ENCODE results near the gene CMTR2.

CMTR2 gene

DNA sequence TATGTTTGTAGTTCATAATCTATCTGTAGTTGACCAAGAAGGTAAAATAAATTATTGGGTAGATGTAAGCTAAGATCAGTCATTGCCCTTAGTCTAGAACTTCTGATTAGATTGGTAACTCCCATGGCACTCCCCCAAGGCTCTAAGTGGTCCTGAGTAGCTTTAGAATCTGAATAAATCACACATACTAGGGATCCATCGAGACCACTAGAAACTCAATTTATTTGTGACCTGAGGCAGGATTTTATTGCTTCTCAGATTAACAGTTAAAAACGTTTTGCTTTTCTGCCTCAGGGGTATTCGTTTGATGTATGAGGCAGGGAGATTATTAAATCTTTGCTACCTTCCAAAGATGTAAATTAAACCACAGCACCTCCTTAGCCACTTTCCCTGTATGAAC, 24.9 kb downstream of the CMTR2 start:
- no peak for DNase-seq

DNA sequence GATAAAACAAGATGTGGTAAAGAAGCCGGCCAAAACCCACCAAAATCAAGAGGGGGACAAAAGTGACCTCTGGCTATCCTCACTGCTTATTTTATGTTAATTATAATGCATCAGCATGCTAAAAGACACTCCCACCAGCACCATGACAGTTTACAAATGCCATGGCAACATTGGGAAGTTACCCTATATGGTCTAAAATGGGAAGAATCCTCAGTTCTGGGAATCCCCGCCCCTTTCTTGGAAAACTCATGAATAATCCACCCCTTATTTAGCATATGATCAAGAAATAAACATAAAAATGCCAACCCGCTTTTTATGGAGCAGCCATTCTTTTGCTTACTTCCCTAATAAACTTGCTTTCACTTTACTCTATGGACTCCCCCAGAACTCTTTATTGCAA, 25.6 kb downstream of the CMTR2 start:
- no peak for DNase-seq

DNA sequence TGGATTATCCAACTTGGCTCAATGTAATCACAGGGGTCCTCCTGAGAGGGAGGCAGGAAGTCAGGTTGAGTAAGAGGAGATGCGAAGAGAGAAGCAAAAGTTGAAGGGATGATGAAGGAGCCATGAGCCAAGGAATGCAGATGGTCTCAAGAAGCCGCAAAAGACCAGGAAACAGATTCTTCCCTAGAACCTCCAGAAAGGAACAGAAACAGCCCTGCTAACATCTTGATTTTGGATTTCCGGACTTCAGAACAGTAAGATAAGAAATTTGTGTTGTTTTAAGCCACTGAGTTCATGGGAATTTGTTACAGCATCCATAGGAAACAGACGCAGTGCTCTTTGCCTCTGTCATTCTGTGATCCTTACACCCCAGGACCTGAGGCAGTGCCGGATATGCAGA, 26.8 kb downstream of the CMTR2 start:
- DNase-seq, result no peak

- no peak for DNase-seq
These were observed 28.2 kb downstream of the CMTR2 start for GRCh38 chr16:71260995-71261394.

DNA sequence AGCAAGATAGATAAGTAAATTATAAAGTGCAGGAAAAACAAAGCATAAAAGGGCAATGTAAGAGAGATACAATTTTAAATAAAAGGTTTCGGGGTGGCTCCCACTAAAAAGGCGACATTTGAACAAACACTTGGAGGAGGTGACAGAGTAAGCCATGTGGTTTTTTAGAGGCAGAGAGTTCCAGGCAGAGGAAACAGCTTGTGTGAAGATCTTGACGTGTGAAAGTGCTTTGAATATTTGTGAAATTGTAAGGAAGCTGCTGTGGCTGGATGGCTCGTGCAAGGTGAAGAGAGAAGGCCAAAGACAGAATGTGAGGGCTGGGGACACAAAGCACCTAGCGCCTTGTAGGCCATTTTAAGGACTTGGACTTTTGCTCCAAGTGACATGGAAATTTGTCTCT, 30.1 kb downstream of the CMTR2 start:
- DNase-seq, result no peak

DNA sequence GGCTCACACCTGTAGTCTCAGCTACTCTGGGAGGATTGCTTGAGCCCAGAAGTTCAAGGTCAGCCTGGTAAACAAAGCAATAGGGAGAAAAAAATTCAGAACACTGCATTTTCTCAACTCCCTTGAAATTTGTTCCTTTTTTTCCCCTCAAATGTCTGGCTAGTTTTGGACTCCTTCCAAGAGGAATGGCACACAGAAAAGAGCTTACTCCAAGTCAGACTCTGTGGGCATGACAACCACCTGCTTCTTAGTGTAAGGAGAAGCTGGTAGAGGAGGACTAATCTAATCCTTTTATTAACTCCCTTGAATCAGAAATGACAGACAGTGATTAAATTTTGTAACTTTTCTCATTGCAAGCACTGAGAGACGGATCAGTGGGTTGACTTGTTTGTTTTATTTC, 30.8 kb downstream of the CMTR2 start:
- DNase-seq, result no peak

- no peak for DNase-seq
These were observed 31.4 kb downstream of the CMTR2 start for GRCh38 chr16:71257768-71258167.

DNA sequence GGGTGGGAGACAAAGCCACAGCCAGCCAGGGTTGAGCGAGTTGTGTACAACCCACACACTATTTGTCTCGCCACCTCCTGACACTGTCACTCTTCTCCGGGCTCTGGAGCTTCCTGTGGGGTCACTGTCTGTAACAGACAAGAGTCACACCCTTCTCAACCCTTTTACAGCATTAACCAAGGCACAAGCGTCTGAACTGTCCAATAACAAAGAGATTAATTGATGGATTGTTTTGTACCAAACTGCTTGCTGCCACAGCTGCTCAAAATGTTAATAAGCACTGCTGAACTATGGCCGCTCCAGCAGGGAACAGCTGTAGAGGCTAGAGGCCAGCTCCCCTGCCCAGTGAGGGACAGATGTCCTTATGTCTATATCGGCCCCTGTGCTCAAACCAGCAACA, 33.5 kb downstream of the CMTR2 start:
- DNase-seq, result no peak

GRCh38 chr16:71254832-71255525, 34.2 kb downstream of the CMTR2 start:
- DNase-seq, result no peak

DNA sequence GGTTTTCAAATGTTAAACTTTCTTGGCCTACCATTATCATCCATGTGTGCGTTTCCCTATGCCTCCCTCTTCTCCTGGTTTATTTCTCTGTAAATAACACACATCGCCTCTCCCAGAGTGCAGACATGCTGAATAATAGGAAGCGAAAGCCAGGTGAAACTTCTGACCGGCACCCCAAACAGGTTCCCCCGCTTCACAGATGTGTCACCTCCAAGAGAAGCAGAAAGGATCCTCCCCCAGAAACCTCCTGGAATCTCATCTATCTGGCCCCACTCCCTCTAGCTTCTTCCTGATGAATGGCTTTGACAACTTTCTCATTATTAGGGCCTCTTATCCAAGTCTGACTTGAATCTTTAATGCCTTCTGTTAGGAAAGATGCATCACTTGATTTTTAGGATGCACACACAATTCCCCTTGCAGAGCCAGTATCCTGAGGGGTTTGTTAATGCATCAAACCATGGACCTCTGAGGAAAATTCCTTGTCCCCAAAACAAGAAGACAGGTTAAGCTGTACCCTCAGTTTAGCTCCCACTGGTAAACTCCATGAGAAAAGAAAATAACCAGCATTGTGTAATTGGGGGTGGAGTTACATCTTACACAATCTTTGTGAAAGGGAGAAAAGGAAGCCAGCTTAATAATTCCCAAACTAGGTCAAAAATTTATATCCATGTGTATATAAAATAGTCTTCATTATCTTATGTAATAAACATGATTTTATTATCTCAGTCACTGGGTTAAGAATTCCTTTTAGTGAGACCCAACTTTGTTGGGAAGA, 38.6 kb downstream of the CMTR2 start:
- DNase-seq, result no peak

DNA sequence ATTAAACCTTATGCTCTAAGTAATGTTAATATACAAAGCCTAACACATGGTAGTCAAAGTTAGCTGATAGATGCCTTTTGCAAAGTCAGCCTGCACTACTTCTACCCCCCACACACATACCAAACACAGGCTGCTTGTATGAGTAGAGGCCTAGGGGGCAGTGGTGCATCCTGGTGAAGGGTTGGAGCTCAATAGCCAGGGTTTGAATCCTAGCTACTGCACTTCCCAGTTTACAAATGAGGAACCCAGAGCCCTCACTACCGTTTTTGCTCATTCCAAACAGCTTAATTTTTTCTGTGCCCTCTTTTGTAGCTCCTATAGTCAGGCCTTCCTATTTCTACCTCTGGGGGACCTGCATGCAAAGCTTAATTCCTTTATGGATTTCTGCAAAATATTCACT, 39.8 kb downstream of the CMTR2 start:
- DNase-seq, result no peak

DNA sequence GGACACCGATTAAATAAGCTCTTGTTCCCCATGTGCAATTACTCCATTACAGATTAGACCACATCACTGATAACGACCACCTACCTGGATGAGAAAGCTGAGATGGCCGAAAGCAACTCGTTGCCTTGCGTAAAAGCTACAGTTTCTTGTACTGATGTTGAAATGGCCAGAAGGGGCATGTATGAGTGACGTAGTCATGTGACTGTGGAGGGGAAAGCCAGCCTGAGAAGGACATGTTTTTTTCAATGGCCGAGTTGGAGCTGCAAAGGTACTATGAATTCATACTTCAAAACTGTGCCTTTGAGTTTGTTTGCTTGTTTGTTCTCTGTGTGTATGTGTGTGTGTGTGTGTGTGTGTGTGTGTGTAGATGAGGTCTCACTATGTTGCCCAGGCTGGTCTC, 41.7 kb downstream of the CMTR2 start:
- DNase-seq, result no peak

DNA sequence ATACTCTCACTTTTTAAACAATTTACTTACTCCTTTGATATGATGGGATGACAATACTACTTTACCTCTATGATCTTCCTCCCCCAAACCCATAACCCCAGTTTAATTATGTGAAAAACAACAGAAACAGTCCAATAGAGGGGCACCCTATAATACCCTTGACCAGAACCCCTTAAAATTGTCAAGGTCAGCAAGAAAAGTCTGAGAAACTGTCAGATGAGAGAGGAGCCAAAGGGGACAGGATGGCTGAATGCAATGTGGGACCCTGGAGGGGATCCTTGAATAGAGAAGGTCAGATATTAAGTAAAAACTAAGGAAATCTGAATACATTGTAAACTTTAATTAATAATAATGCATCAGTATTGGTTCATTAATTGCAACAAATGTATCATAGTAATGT, 42.9 kb downstream of the CMTR2 start:
- no peak for DNase-seq

DNA sequence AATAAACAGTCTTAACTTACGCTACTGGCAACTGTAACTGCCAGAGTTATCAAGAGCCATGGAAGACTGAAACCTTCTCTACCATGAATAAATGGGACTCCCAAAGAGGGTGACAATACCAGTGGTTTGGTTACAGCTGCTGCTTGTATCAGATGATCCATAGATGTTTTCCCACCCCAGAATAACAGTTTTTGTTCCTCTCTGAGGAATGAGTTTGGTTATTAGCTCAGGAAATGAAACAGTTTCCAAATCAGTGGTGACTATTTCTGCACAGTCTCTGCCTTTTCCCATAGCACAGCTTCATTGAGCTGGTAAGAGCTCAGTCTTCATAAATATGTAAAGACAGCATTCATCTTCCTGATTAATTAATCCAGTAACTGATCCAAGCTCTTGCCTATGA, 44.7 kb downstream of the CMTR2 start:
- DNase-seq, result no peak

DNA sequence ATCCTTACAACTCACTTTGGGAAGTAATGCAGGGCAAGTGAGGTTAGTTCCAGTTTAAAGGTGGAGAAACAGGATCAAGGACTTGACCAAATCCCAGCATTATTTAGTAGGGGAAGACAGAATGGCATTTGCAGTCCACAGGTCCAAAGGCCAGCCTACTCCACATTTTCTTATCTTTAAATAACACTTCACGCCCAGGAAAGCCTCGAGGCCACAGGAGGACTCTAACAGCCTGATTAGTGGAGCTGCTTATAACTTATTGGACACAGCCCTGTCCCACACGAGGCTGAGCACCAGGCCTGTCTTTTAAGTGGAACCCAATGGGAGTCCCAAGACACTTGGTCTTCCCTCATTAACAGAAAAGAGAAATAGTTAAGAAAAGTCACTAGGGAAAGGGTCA, 46.6 kb downstream of the CMTR2 start:
- no peak for DNase-seq

- DNase-seq, result no peak
These were observed 47.2 kb downstream of the CMTR2 start for GRCh38 chr16:71242036-71242435.

All from activated CD4-positive, alpha-beta T cell treated with anti-CD3 and anti-CD28 coated beads for 48 hours (primary cell).